Stimulated activated naive CD4-positive, alpha-beta T cell (primary cell): ENCODE measurements around the gene LRCH1.

Source experiments
- DNase-seq, 6 experiments: peaks; one replicate each; lab custom pipeline; 2025; lab: John Stamatoyannopoulos, UW

LRCH1 gene

GRCh38 chr13:46615888-46616531 is 63.0 kb downstream of the LRCH1 start:
- no peak for DNase-seq

- no peak for DNase-seq
These were observed 64.3 kb downstream of the LRCH1 start for GRCh38 chr13:46617229-46617721.

- no peak for DNase-seq
These were observed 64.9 kb downstream of the LRCH1 start for GRCh38 chr13:46617885-46618284.

GRCh38 chr13:46618694-46619254 is 65.8 kb downstream of the LRCH1 start:
- no peak for DNase-seq

- DNase-seq, result no peak
These were observed 67.1 kb downstream of the LRCH1 start for GRCh38 chr13:46620029-46620428.

- DNase-seq, result no peak
These were observed 67.5 kb downstream of the LRCH1 start for GRCh38 chr13:46620471-46620870.

GRCh38 chr13:46621133-46621532 is 68.2 kb downstream of the LRCH1 start:
- DNase-seq, result no peak

- DNase-seq, result no peak
These were observed 69.0 kb downstream of the LRCH1 start for GRCh38 chr13:46621792-46622629.

GRCh38 chr13:46622630-46623256 is 69.8 kb downstream of the LRCH1 start:
- DNase-seq, result no peak

- no peak for DNase-seq
These were observed 71.4 kb downstream of the LRCH1 start for GRCh38 chr13:46624353-46624752.

GRCh38 chr13:46624821-46625220 is 71.9 kb downstream of the LRCH1 start:
- DNase-seq, result no peak

- DNase-seq, result no peak
These were observed 74.5 kb downstream of the LRCH1 start for GRCh38 chr13:46627462-46627861.

GRCh38 chr13:46628622-46629365 is 75.8 kb downstream of the LRCH1 start:
- DNase-seq, result no peak

GRCh38 chr13:46629811-46630413 is 76.9 kb downstream of the LRCH1 start:
- DNase-seq, result no peak

- no peak for DNase-seq
These were observed 77.6 kb downstream of the LRCH1 start for GRCh38 chr13:46630431-46631178.

GRCh38 chr13:46631179-46631542 is 78.2 kb downstream of the LRCH1 start:
- no peak for DNase-seq

GRCh38 chr13:46632176-46632575 is 79.2 kb downstream of the LRCH1 start:
- DNase-seq, result no peak

- no peak for DNase-seq
These were observed 80.4 kb downstream of the LRCH1 start for GRCh38 chr13:46633416-46633815.

- DNase-seq, result no peak
These were observed 83.5 kb downstream of the LRCH1 start for GRCh38 chr13:46636451-46636850.

GRCh38 chr13:46637213-46637612 is 84.2 kb downstream of the LRCH1 start:
- DNase-seq, result no peak

- DNase-seq, result no peak
These were observed 85.3 kb downstream of the LRCH1 start for GRCh38 chr13:46638262-46638661.
